H1 (cell line): Measurements from ENCODE around the gene RAD18. TPM values are rescaled to one million over a fixed set of nuclear protein-coding genes. Genes with fewer than 3 reads are reported as not detected.

ENCODE experiments used
- CTCF ChIA-PET: fragments of 300-600 bp; sonication (Branson Sonifier 250); formaldehyde crosslinking; loops from one replicate; lab custom pipeline; 2021; ENCODE audit not compliant: partially characterized antibody; lab: Charles Lee
- POLR2A ChIA-PET: fragments of 300-600 bp; sonication (Branson Sonifier 250); formaldehyde crosslinking; loops from one replicate; lab custom pipeline; 2021; ENCODE audit warnings: inconsistent platforms; ENCODE audit not compliant: partially characterized antibody; lab: Charles Lee
- DNase-seq, 2 experiments: peaks; one replicate each; pipeline versions ENCODE4 v3.0.0 to v3.0.0-alpha.2; 2010 to 2022; ENCODE audit warnings: low spot score in 2 of 2, low read depth in 1 of 2, mixed read lengths in 1 of 2
- FAIRE-seq: peaks from 2 replicates; lab custom pipeline; 2011; peaks lifted over from hg19 to GRCh38; lab: Jason Lieb, UNC
- H2AFZ ChIP-seq: 2 replicates; pipeline ENCODE4 v1.8.1; 2012; ENCODE audit warnings: low read length, inconsistent platforms
- H2AK5ac ChIP-seq: 2 replicates; pipeline ENCODE4 v1.6.1; 2013; ENCODE audit warnings: low read depth, low read length
- H2BK120ac ChIP-seq: replicated peaks from 2 replicates; pipeline ENCODE3; 2013; ENCODE audit warnings: low read depth, low read length, inconsistent platforms
- H2BK12ac ChIP-seq: 2 replicates; pipeline ENCODE4 v1.6.1; 2013; ENCODE audit warnings: low read depth, low read length
- H2BK15ac ChIP-seq: 2 replicates; pipeline ENCODE4 v1.6.1; 2013; ENCODE audit warnings: low read length
- H2BK20ac ChIP-seq: 2 replicates; pipeline ENCODE4 v1.6.1; 2013; ENCODE audit warnings: low read length
- H2BK5ac ChIP-seq: 2 replicates; pipeline ENCODE4 v1.6.1; 2013; ENCODE audit warnings: low read depth, low read length
- H3K14ac ChIP-seq: 2 replicates; pipeline ENCODE4 v1.6.1; 2013; ENCODE audit warnings: inconsistent platforms; ENCODE audit not compliant: insufficient read length
- H3K18ac ChIP-seq: 2 replicates; pipeline ENCODE4 v1.6.1; 2013; ENCODE audit warnings: low read length; ENCODE audit errors: extremely low read depth
- H3K23ac ChIP-seq: 2 replicates; pipeline ENCODE4 v1.6.1; 2013; ENCODE audit warnings: inconsistent platforms; ENCODE audit not compliant: insufficient read length
- H3K23me2 ChIP-seq: 2 replicates; pipeline ENCODE4 v1.6.1; 2013; ENCODE audit warnings: low read depth, low read length
- H3K27ac ChIP-seq: 2 replicates; pipeline ENCODE4 v1.6.1; 2011; ENCODE audit warnings: low read depth, low read length, inconsistent platforms
- H3K27me3 ChIP-seq, 4 experiments: replicated peaks in 1 of 4; 1 replicate in 1 of 4; 2 replicates in 3 of 4; pipeline versions ENCODE4 v1.6.1 to v1.8.1; 2011 to 2013; ENCODE audit warnings: low read length in 3 of 4, mild to moderate bottlenecking in 3 of 4, inconsistent platforms in 2 of 4, mixed read lengths in 2 of 4, moderate library complexity in 1 of 4; ENCODE audit not compliant: control insufficient read depth in 3 of 4, insufficient read depth in 3 of 4; ENCODE audit errors: extremely low read depth in 1 of 4
- H3K36me3 ChIP-seq, 4 experiments: 2 replicates each; pipeline versions ENCODE4 v1.6.1 to v1.8.1; 2011 to 2013; ENCODE audit warnings: mild to moderate bottlenecking in 4 of 4, low read length in 3 of 4, moderate library complexity in 2 of 4, control low read depth in 1 of 4, inconsistent platforms in 1 of 4; ENCODE audit not compliant: insufficient read depth in 4 of 4, control insufficient read depth in 2 of 4
- H3K4ac ChIP-seq: replicated peaks from 2 replicates; pipeline ENCODE3; 2013; ENCODE audit warnings: low read length, low read depth, mixed read lengths, inconsistent platforms; ENCODE audit not compliant: insufficient read length
- H3K4me1 ChIP-seq, 4 experiments: replicated peaks in 1 of 4; 1 replicate in 1 of 4; 2 replicates in 3 of 4; pipeline versions ENCODE4 v1.6.1 to v1.8.1; 2011 to 2013; ENCODE audit warnings: low read length in 3 of 4, inconsistent platforms in 2 of 4, mixed read lengths in 1 of 4; ENCODE audit not compliant: insufficient read depth in 4 of 4, control insufficient read depth in 3 of 4
- H3K4me2 ChIP-seq, 2 experiments: 2 replicates each; pipeline versions ENCODE4 v1.6.1 to v1.8.1; 2011 to 2013; ENCODE audit warnings: low read depth in 2 of 2, low read length in 2 of 2, control low read depth in 1 of 2, inconsistent platforms in 1 of 2, mild to moderate bottlenecking in 1 of 2; ENCODE audit not compliant: insufficient read depth in 1 of 2
- H3K4me3 ChIP-seq, 4 experiments: fragments of 200-600, 300-600 bp in 1 of 4; sonication (generic), shearing (Covaris generic), sonication (Bioruptor Twin) in 1 of 4; 2 replicates each; pipeline versions ENCODE4 v1.5.1 to v1.8.1; 2011 to 2016; ENCODE audit warnings: low read length in 4 of 4, low read depth in 3 of 4, control low read depth in 2 of 4, inconsistent platforms in 2 of 4, mild to moderate bottlenecking in 2 of 4, mixed read lengths in 1 of 4, moderate library complexity in 1 of 4; ENCODE audit not compliant: insufficient read depth in 2 of 4; ENCODE audit errors: extremely low read depth in 1 of 4
- H3K56ac ChIP-seq: replicated peaks from 2 replicates; pipeline ENCODE3; 2013; ENCODE audit warnings: low read depth, mild to moderate bottlenecking, mixed read lengths, low read length, inconsistent platforms; ENCODE audit not compliant: insufficient read length
- H3K79me1 ChIP-seq: 2 replicates; pipeline ENCODE4 v1.6.1; 2013; ENCODE audit warnings: low read depth, low read length, control low read depth
- H3K79me2 ChIP-seq, 2 experiments: 2 replicates each; pipeline versions ENCODE4 v1.6.1 to v1.8.1; 2012 to 2013; ENCODE audit warnings: low read length in 2 of 2, mild to moderate bottlenecking in 2 of 2, inconsistent platforms in 1 of 2; ENCODE audit not compliant: insufficient read depth in 2 of 2, control insufficient read depth in 1 of 2
- H3K9ac ChIP-seq, 4 experiments: replicated peaks in 1 of 4; 1 replicate in 1 of 4; 2 replicates in 3 of 4; pipeline versions ENCODE4 v1.6.1 to v1.8.1; 2011 to 2013; ENCODE audit warnings: low read depth in 3 of 4, low read length in 3 of 4, control low read depth in 2 of 4, mild to moderate bottlenecking in 2 of 4, moderate library complexity in 2 of 4, inconsistent platforms in 1 of 4; ENCODE audit errors: extremely low read depth in 1 of 4
- H3K9me3 ChIP-seq, 2 experiments: 2 replicates each; pipeline versions ENCODE4 v1.6.1 to v1.8.1; 2012 to 2013; ENCODE audit warnings: mild to moderate bottlenecking in 2 of 2, moderate library complexity in 2 of 2, control low read depth in 1 of 2, inconsistent platforms in 1 of 2, low read depth in 1 of 2, low read length in 1 of 2, mixed read lengths in 1 of 2; ENCODE audit not compliant: insufficient read depth in 2 of 2
- H4K20me1 ChIP-seq, 2 experiments: replicated peaks in 1 of 2; 2 replicates each; pipeline versions ENCODE3 to v1.8.1; 2011 to 2013; ENCODE audit warnings: inconsistent platforms in 2 of 2, low read length in 2 of 2, mild to moderate bottlenecking in 1 of 2; ENCODE audit not compliant: insufficient read depth in 2 of 2, control insufficient read depth in 1 of 2
- H4K5ac ChIP-seq: 2 replicates; pipeline ENCODE4 v1.6.1; 2013; ENCODE audit warnings: low read length, low read depth, mixed read lengths, inconsistent platforms; ENCODE audit not compliant: insufficient read length
- H4K8ac ChIP-seq: 2 replicates; pipeline ENCODE4 v1.8.0; 2013; ENCODE audit warnings: mild to moderate bottlenecking, moderate library complexity, low read length, inconsistent platforms; ENCODE audit not compliant: insufficient read depth; ENCODE audit errors: extremely low read depth
- H4K91ac ChIP-seq: replicated peaks from 2 replicates; pipeline ENCODE3; 2013; ENCODE audit warnings: low read length, mixed read lengths, inconsistent platforms; ENCODE audit not compliant: insufficient read length
- BCL11A ChIP-seq, 2 experiments: IDR thresholded peaks; one replicate each; pipeline ENCODE4 v1.6.1; 2011; ENCODE audit warnings: low read depth in 2 of 2, low read length in 2 of 2, mild to moderate bottlenecking in 2 of 2
- CBX5 ChIP-seq: fragments of 300-800, 300-1000 bp; sonication (generic); IDR thresholded peaks from 2 replicates; pipeline ENCODE4 v1.7.1; 2016; ENCODE audit warnings: antibody characterized with exemption, low read length, low read depth
- CHD1 ChIP-seq: IDR thresholded peaks from 2 replicates; pipeline ENCODE4 v1.6.1; 2012; ENCODE audit warnings: low read depth, low read length, improper control_type of control experiment
- CTBP2 ChIP-seq: IDR thresholded peaks from 2 replicates; pipeline ENCODE4 v1.7.0; 2011; ENCODE audit warnings: borderline replicate concordance, mild to moderate bottlenecking, moderate library complexity, mixed read lengths, low read length; ENCODE audit not compliant: insufficient read depth, insufficient read length
- GABPA ChIP-seq: IDR thresholded peaks from 2 replicates; pipeline ENCODE4 v1.6.1; 2011; ENCODE audit warnings: mild to moderate bottlenecking, low read length, moderate library complexity, borderline replicate concordance; ENCODE audit not compliant: insufficient read depth
- HDAC6 ChIP-seq: IDR thresholded peaks from one replicate; pipeline ENCODE4 v1.7.1; 2012; ENCODE audit warnings: low read depth, mild to moderate bottlenecking, inconsistent platforms, low read length, moderate library complexity
- JUND ChIP-seq: IDR thresholded peaks from 2 replicates; pipeline ENCODE4 v1.6.1; 2011; ENCODE audit warnings: mild to moderate bottlenecking, improper control_type of control experiment, low read length
- MAFK ChIP-seq: IDR thresholded peaks from 2 replicates; pipeline ENCODE4 v1.6.1; 2012; ENCODE audit warnings: low read depth, mild to moderate bottlenecking, improper control_type of control experiment, low read length
- POLR2AphosphoS5 ChIP-seq: IDR thresholded peaks from 2 replicates; pipeline ENCODE4 v1.6.1; 2011; ENCODE audit warnings: low read depth, low read length
- SP4 ChIP-seq: IDR thresholded peaks from 2 replicates; pipeline ENCODE4 v1.6.1; 2012; ENCODE audit warnings: low read length, inconsistent platforms
- SUZ12 ChIP-seq: fragments of 200-600 bp; sonication (generic); IDR thresholded peaks from 2 replicates; pipeline ENCODE4 v1.6.1; 2012; ENCODE audit warnings: mild to moderate bottlenecking, inconsistent platforms, low read length, moderate library complexity, mixed read lengths
- TAF7 ChIP-seq: optimal IDR thresholded peaks from 2 replicates; pipeline ENCODE3; 2011; ENCODE audit warnings: low read depth, mild to moderate bottlenecking, inconsistent platforms, low read length, moderate library complexity, borderline replicate concordance
- TEAD4 ChIP-seq: IDR thresholded peaks from 2 replicates; pipeline ENCODE4 v1.6.1; 2012; ENCODE audit warnings: low read depth, low read length, inconsistent platforms, mixed read lengths
- WGBS, 2 experiments: shearing (Covaris generic) in 1 of 2; methylation state at CpG; one replicate each; pipeline versions ENCODE4 v1.1.6 to v1.1.7; 2013 to 2015; ENCODE audit warnings: low lambda C conversion rate in 2 of 2, mixed read lengths in 2 of 2, inconsistent platforms in 1 of 2, low coverage in 1 of 2, missing lambda C conversion rate in 1 of 2; ENCODE audit not compliant: insufficient replicate concordance in 2 of 2, insufficient coverage in 1 of 2, insufficient read length in 1 of 2; ENCODE audit errors: extremely low coverage in 1 of 2, missing lambda C conversion rate in 1 of 2; 5-methylcytosine and 5-hydroxymethylcytosine counted together
- polyA plus RNA-seq, 7 experiments: library from polyadenylated mRNA; depleted of rRNA in 3 of 7; stranded (reverse) in 5 of 7; unstranded in 2 of 7; fragments of >200 nt in 5 of 7; fragments of 200-250 nt in 2 of 7; gene quantifications; 1 replicate in 5 of 7; 2 replicates in 1 of 7; 4 replicates in 1 of 7; pipeline versions ENCODE4 v1.2.1 to v1.2.3, GENCODE V29; 2011 to 2013; ENCODE audit warnings: missing spikeins in 2 of 7, mixed read lengths in 2 of 7
- total RNA-seq: library from RNA; stranded (reverse); fragmentation: NEBNext Ultra II Directional; extraction: Animal tissue kit (Norgen Biotek cat#: 25700); gene quantifications from 2 replicates; pipeline ENCODE4 v1.2.1, GENCODE V29; 2021
- TF ChIP-seq, protein P1 (sequence below): IDR thresholded peaks from 2 replicates; pipeline ENCODE4 v1.6.1; 2011; ENCODE audit warnings: low read depth, mild to moderate bottlenecking, low read length; ENCODE audit not compliant: insufficient read depth
- TF ChIP-seq, protein P2 (sequence below): IDR thresholded peaks from 2 replicates; pipeline ENCODE4 v1.6.1; 2012; ENCODE audit warnings: inconsistent platforms

Gene RAD18
- total and polyA plus RNA-seq, 2 of the 8 experiments (the other 6 are each of a cell fraction or from before 2014, with no cell fraction given): 13.0 to 23.2 TPM

DNA sequence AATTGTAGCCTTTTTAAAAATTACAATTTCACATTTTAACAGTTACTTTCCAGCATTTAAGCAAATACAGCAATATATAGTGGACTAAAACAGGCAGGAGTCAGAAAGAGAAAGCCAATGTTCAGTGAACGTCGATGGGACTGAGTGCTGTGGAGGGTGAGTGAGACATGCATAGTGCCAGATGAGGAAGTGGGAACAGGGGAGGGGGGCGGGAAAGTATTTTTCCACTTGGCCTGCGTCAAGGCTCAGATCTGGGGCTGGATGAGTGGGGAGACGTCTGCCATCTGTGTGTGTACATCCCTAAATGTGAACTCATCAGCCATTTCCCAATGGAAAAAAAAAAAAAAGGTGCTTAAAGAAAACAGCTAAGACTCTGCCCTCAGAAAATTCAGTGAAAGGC is 19.2 kb upstream of the RAD18 start:
- CTCF ChIA-PET: interaction anchor here (0.6 to 7.4 kb wide), 5 partner anchors 11 to 456 kb away, joined by 3 to 35 read pairs (median 5); no protein-coding TSS in a partner anchor
- no peak overlapping the region for H3K4me3 ChIP-seq
- TF ChIP-seq POLR2AphosphoS5: no peak
- TF ChIP-seq SP4: no peak
- no peak for TF ChIP-seq HDAC6
- TF ChIP-seq GABPA: no peak
- no peak for TF ChIP-seq SUZ12
- TF ChIP-seq BCL11A (IDR thresholded peaks at IDR 0.05; ENCODE audit: low read depth in 2 of 2, low read length in 2 of 2): no peak
- TF ChIP-seq, protein P1, sequence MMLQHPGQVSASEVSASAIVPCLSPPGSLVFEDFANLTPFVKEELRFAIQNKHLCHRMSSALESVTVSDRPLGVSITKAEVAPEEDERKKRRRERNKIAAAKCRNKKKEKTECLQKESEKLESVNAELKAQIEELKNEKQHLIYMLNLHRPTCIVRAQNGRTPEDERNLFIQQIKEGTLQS: no peak
- no peak for TF ChIP-seq TAF7
- no peak for TF ChIP-seq MAFK
- TF ChIP-seq CHD1: no peak
- TF ChIP-seq CBX5: no peak
- TF ChIP-seq, protein P2, sequence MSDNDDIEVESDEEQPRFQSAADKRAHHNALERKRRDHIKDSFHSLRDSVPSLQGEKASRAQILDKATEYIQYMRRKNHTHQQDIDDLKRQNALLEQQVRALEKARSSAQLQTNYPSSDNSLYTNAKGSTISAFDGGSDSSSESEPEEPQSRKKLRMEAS: no peak
- no peak for TF ChIP-seq JUND
- TF ChIP-seq CTBP2: no peak
- no peak for TF ChIP-seq TEAD4

More for the DNA sequence above, 19.2 kb upstream of the RAD18 start:
- H4K20me1 ChIP-seq: no peaks in the 10 kb centered on the region
- no peak overlapping the region for H2BK5ac ChIP-seq
- no peak overlapping the region for H3K9ac ChIP-seq
- no peaks in the 10 kb centered on the region; a peak in 1 of 7 replicates for H3K4me1 ChIP-seq
- H3K23ac ChIP-seq: no peak overlapping the region
- POLR2A ChIA-PET: no interaction called here
- 77% methylated on average over 4 of the region's 5 CpGs; no CpG with 5 or more reads in 1 of the 2 experiments for WGBS, 2 experiments
- H3K4ac ChIP-seq: no peak overlapping the region
- no peaks in the 10 kb centered on the region for H3K9me3 ChIP-seq
- no peaks in the 10 kb centered on the region for H3K79me2 ChIP-seq
- H3K18ac ChIP-seq: no peak overlapping the region
- H3K27me3 ChIP-seq: no peaks in the 10 kb centered on the region
- FAIRE-seq (no peak), DNase-seq (no peak)
- no peak overlapping the region for H2BK12ac ChIP-seq
- H2AK5ac ChIP-seq: no peak overlapping the region
- no peak overlapping the region for H2BK120ac ChIP-seq
- H3K27ac ChIP-seq: no peak overlapping the region
- H4K91ac ChIP-seq: no peak overlapping the region
- H3K36me3 ChIP-seq: no peaks in the 10 kb centered on the region
- H2BK15ac ChIP-seq: no peak overlapping the region
- no peak overlapping the region for H4K5ac ChIP-seq
- H3K23me2 ChIP-seq: no peaks in the 10 kb centered on the region
- no peak overlapping the region for H3K4me2 ChIP-seq
- no peaks in the 10 kb centered on the region for H3K79me1 ChIP-seq
- H2BK20ac ChIP-seq: no peak overlapping the region
- no peak overlapping the region for H4K8ac ChIP-seq
- no peak overlapping the region for H3K14ac ChIP-seq
- no peak overlapping the region for H2AFZ ChIP-seq
- no peak overlapping the region for H3K56ac ChIP-seq
